Measurements from ENCODE around the gene BSDC1. TPM values are rescaled to one million over a fixed set of nuclear protein-coding genes. Genes with fewer than 3 reads are reported as not detected.
"Not testable (repeated sequence)": the region's sequence is repeated elsewhere in the genome, so short reads cannot be mapped to it uniquely, and the experiment has no call there.

Gene BSDC1
- total RNA-seq, 4 donors from 2014 or later = 56.5 to 74.2 (median 70.0) TPM

- ATAC-seq = no peak
- no peak overlapping the region for H3K27ac ChIP-seq
- H3K4me3 ChIP-seq = no peak overlapping the region
- peaks cover 0 to 19% (median 7%) of the 10 kb centered on the region in 3 donors for H3K4me1 ChIP-seq
- TF ChIP-seq CTCF (IDR thresholded peaks at IDR 0.05) (no peak), EP300 (IDR thresholded peaks at IDR 0.05) (no peak), POLR2A (IDR thresholded peaks at IDR 0.05) (no peak), POLR2AphosphoS5 (IDR thresholded peaks at IDR 0.05) (no peak)
- H3K27me3 ChIP-seq = no peaks in the 10 kb centered on the region
- no peaks in the 10 kb centered on the region for H3K9me3 ChIP-seq
- no peaks in the 10 kb centered on the region for H3K36me3 ChIP-seq
- WGBS, 2 donors (ENCODE audit: low coverage in 1 of 2) = 64 to 67% methylated on average over 4 of the region's 4 CpGs
These were observed 5.6 kb upstream of the BSDC1 start for GRCh38 chr1:32399843-32400242.

GRCh38 chr1:32398401-32398800, 4.2 kb upstream of the BSDC1 start:
- no peak for TF ChIP-seq EP300 (IDR thresholded peaks at IDR 0.05)
- no peak for TF ChIP-seq CTCF (IDR thresholded peaks at IDR 0.05)
- TF ChIP-seq POLR2A (IDR thresholded peaks at IDR 0.05) = no peak
- TF ChIP-seq POLR2AphosphoS5 (IDR thresholded peaks at IDR 0.05) = no peak
- Histone ChIP-seq H3K27me3 (no peaks in the 10 kb centered on the region), H3K4me3 (no peak overlapping the region), H3K4me1 (peaks cover 0 to 24% (median 9%) of the 10 kb centered on the region in 3 donors), H3K9me3 (no peaks in the 10 kb centered on the region), H3K36me3 (no peaks in the 10 kb centered on the region), H3K27ac (no peak overlapping the region)
- WGBS, 2 donors (ENCODE audit: low coverage in 1 of 2) = 15 to 56% methylated on average over 2 of the region's 2 CpGs
- ATAC-seq = no peak

GRCh38 chr1:32396524-32396923, 2.3 kb upstream of the BSDC1 start:
- not testable (repeated sequence) for H3K27me3 ChIP-seq, H3K4me3 ChIP-seq, H3K36me3 ChIP-seq, H3K9me3 ChIP-seq, ATAC-seq, H3K27ac ChIP-seq
- WGBS, 2 donors (ENCODE audit: low coverage in 1 of 2) = 89 to 93% methylated on average over 2 to 3 of the region's 5 CpGs
- peaks cover 2 to 43% (median 28%) of the 10 kb centered on the region in 3 donors for H3K4me1 ChIP-seq

GRCh38 chr1:32394890-32395432, 720 bp upstream of the BSDC1 start:
- TF ChIP-seq EP300 (IDR thresholded peaks at IDR 0.05) = no peak
- TF ChIP-seq POLR2AphosphoS5 (IDR thresholded peaks at IDR 0.05) = no peak
- no peak for TF ChIP-seq POLR2A (IDR thresholded peaks at IDR 0.05)
- TF ChIP-seq CTCF (IDR thresholded peaks at IDR 0.05) = no peak

GRCh38 chr1:32393832-32394140, 455 bp downstream of the BSDC1 start:
- Histone ChIP-seq H3K4me1 (peaks cover 2 to 58% (median 27%) of the 10 kb centered on the region in 3 donors), H3K27me3 (no peaks in the 10 kb centered on the region), H3K9me3 (no peaks in the 10 kb centered on the region), H3K36me3 (peaks cover 0 to 35% of the 10 kb centered on the region in 2 donors), H3K4me3 (peak overlapping the region; percentile 77 to 93), H3K27ac (peak overlapping the region; percentile 88 to 94 (median 90))
- peak; percentile 14 for ATAC-seq
- 0 to 2% methylated on average over 1 to 9 of the region's 15 CpGs for WGBS, 2 donors (ENCODE audit: low coverage in 1 of 2)
- no peak for TF ChIP-seq POLR2A (IDR thresholded peaks at IDR 0.05)
- TF ChIP-seq CTCF (IDR thresholded peaks at IDR 0.05) = no peak
- no peak for TF ChIP-seq EP300 (IDR thresholded peaks at IDR 0.05)
- no peak for TF ChIP-seq POLR2AphosphoS5 (IDR thresholded peaks at IDR 0.05)

More at GRCh38 chr1:32394890-32395432, 720 bp upstream of the BSDC1 start:
- Histone ChIP-seq H3K27me3 (no peaks in the 10 kb centered on the region), H3K36me3 (peaks cover 0 to 24% of the 10 kb centered on the region in 2 donors), H3K4me3 (peak overlapping the region; percentile 77 to 93), H3K27ac (peak overlapping the region; percentile 88 to 97 (median 92)), H3K9me3 (no peaks in the 10 kb centered on the region), H3K4me1 (peaks cover 2 to 49% (median 27%) of the 10 kb centered on the region in 3 donors)
- ATAC-seq = peak; percentile 8
- 1 to 4% methylated on average over 6 to 12 of the region's 14 CpGs for WGBS, 2 donors (ENCODE audit: low coverage in 1 of 2)
